SK-N-SH (cell line): ENCODE results near the gene ARMC9. TPM values are rescaled to one million over a fixed set of nuclear protein-coding genes. Genes with fewer than 3 reads are reported as not detected.

Experiments used
- CTCF ChIA-PET: fragments of 300-600, 350-600 bp; formaldehyde crosslinking; extraction: SDS; loops from one replicate; lab custom pipeline; 2021; lab: Yijun Ruan, JAX
- POLR2A ChIA-PET: fragments of 350-600 bp; sonication (Branson Sonifier 250); formaldehyde crosslinking; extraction: SDS; loops from one replicate; lab custom pipeline; 2020; ENCODE audit warnings: antibody characterized with exemption, inconsistent platforms; lab: Yijun Ruan, JAX
- DNase-seq: peaks from one replicate; pipeline ENCODE4 v3.0.0; 2012
- H2AFZ ChIP-seq: fragments of 200-600 bp; sonication (generic); 2 replicates; pipeline ENCODE4 v1.8.1; 2016; ENCODE audit warnings: antibody characterized with exemption, mild to moderate bottlenecking, low read depth
- H3F3A ChIP-seq: fragments of 200-600 bp; sonication (generic); replicated peaks from 2 replicates; pipeline ENCODE3; 2016; ENCODE audit warnings: antibody characterized with exemption, mild to moderate bottlenecking; ENCODE audit not compliant: insufficient read depth
- H3K27ac ChIP-seq, 2 experiments: fragments of 200-500 bp in 1 of 2; fragments of 200-600 bp in 1 of 2; sonication (Bioruptor generic) in 1 of 2; sonication (generic), shearing (Covaris generic) in 1 of 2; 2 replicates each; pipeline versions ENCODE4 v1.5.1 to v1.6.1; 2014 to 2016; ENCODE audit warnings: low read depth in 2 of 2, inconsistent platforms in 1 of 2, low read length in 1 of 2, mild to moderate bottlenecking in 1 of 2, mixed read lengths in 1 of 2
- H3K27me3 ChIP-seq: fragments of 200-600 bp; sonication (generic), shearing (Covaris generic); 2 replicates; pipeline ENCODE4 v1.6.1; 2016; ENCODE audit warnings: mixed run types; ENCODE audit not compliant: insufficient read depth
- H3K36me3 ChIP-seq, 2 experiments: fragments of 200-500 bp in 1 of 2; fragments of 200-600 bp in 1 of 2; sonication (Bioruptor generic) in 1 of 2; sonication (generic) in 1 of 2; replicated peaks in 1 of 2; 2 replicates each; pipeline versions ENCODE3 to v1.5.1; 2014 to 2016; ENCODE audit warnings: low read length in 1 of 2, mild to moderate bottlenecking in 1 of 2; ENCODE audit not compliant: insufficient read depth in 2 of 2, control insufficient read depth in 1 of 2
- H3K4me1 ChIP-seq, 2 experiments: fragments of 200-500 bp in 1 of 2; fragments of 200-600 bp in 1 of 2; sonication (Bioruptor generic) in 1 of 2; sonication (generic), shearing (Covaris generic) in 1 of 2; 2 replicates each; pipeline versions ENCODE4 v1.5.1 to v1.6.1; 2014 to 2016; ENCODE audit warnings: low read depth in 1 of 2, low read length in 1 of 2, mixed run types in 1 of 2; ENCODE audit not compliant: insufficient read depth in 2 of 2, control insufficient read depth in 1 of 2
- H3K4me2 ChIP-seq: fragments of 200-600 bp; sonication (generic), shearing (Covaris generic); 2 replicates; pipeline ENCODE4 v1.6.1; 2017; ENCODE audit warnings: mixed run types
- H3K4me3 ChIP-seq, 2 experiments: fragments of 200-500 bp in 1 of 2; fragments of 200-600 bp in 1 of 2; sonication (Bioruptor generic) in 1 of 2; sonication (generic), shearing (Covaris generic) in 1 of 2; 2 replicates each; pipeline versions ENCODE4 v1.5.1 to v1.8.1; 2014 to 2016; ENCODE audit warnings: low read depth in 2 of 2, inconsistent platforms in 1 of 2, low read length in 1 of 2, mild to moderate bottlenecking in 1 of 2, mixed read lengths in 1 of 2, moderate library complexity in 1 of 2
- H3K79me2 ChIP-seq: fragments of 200-600 bp; sonication (generic); 2 replicates; pipeline ENCODE4 v1.8.1; 2017; ENCODE audit warnings: mild to moderate bottlenecking; ENCODE audit not compliant: insufficient read depth
- H3K9ac ChIP-seq: fragments of 200-600 bp; sonication (generic); 2 replicates; pipeline ENCODE4 v1.6.1; 2017; ENCODE audit warnings: mixed run types
- H3K9me2 ChIP-seq: fragments of 200-600 bp; sonication (generic); 2 replicates; pipeline ENCODE4 v1.6.1; 2017; ENCODE audit warnings: mixed run types
- H3K9me3 ChIP-seq: fragments of 200-600 bp; sonication (generic); 2 replicates; pipeline ENCODE4 v1.6.1; 2017; ENCODE audit warnings: mixed run types, mild to moderate bottlenecking, moderate library complexity
- H4K20me1 ChIP-seq: fragments of 200-600 bp; sonication (generic); 2 replicates; pipeline ENCODE4 v1.6.1; 2017; ENCODE audit warnings: mild to moderate bottlenecking, mixed run types; ENCODE audit not compliant: insufficient read depth
- CTCF ChIP-seq: fragments of 200-600 bp; sonication (generic); IDR thresholded peaks from 2 replicates; pipeline ENCODE4 v1.6.1; 2017; ENCODE audit warnings: antibody characterized with exemption, mild to moderate bottlenecking, moderate library complexity
- ELF1 ChIP-seq: IDR thresholded peaks from 2 replicates; pipeline ENCODE4 v1.4.0; 2012
- EP300 ChIP-seq, 2 experiments: IDR thresholded peaks; 2 replicates each; pipeline versions ENCODE4 v1.4.0 to v1.6.1; 2012; ENCODE audit warnings: borderline replicate concordance in 1 of 2, low read depth in 1 of 2, low read length in 1 of 2
- EZH2phosphoT487 ChIP-seq: fragments of 200-600 bp; sonication (generic); IDR thresholded peaks from 2 replicates; pipeline ENCODE4 v1.6.1; 2017; ENCODE audit warnings: low read depth, mixed run types, mild to moderate bottlenecking, antibody characterized with exemption, moderate library complexity, borderline replicate concordance
- FOSL2 ChIP-seq: IDR thresholded peaks from 2 replicates; pipeline ENCODE4 v1.4.0; 2012; ENCODE audit warnings: low read depth, mild to moderate bottlenecking, moderate library complexity, borderline replicate concordance
- FOXM1 ChIP-seq: IDR thresholded peaks from 2 replicates; pipeline ENCODE4 v1.4.0; 2012; ENCODE audit warnings: low read depth, mild to moderate bottlenecking
- GABPA ChIP-seq: IDR thresholded peaks from 2 replicates; pipeline ENCODE4 v1.4.0; 2012; ENCODE audit warnings: low read depth, mild to moderate bottlenecking
- GATA2 ChIP-seq: sonication (generic); formaldehyde crosslinking; IDR thresholded peaks from 2 replicates; pipeline ENCODE4 v1.5.0; 2020; ENCODE audit warnings: mild to moderate bottlenecking, missing genetic modification reagents
- IRF3 ChIP-seq: fragments of 150-350 bp; IDR thresholded peaks from 2 replicates; pipeline ENCODE4 v1.6.1; 2016; ENCODE audit warnings: mild to moderate bottlenecking, low read depth, low read length
- MEF2A ChIP-seq: IDR thresholded peaks from 2 replicates; pipeline ENCODE4 v1.4.0; 2012; ENCODE audit warnings: low read depth, borderline replicate concordance
- NFIC ChIP-seq: IDR thresholded peaks from 2 replicates; pipeline ENCODE4 v1.4.0; 2012; ENCODE audit warnings: borderline replicate concordance
- NRF1 ChIP-seq: IDR thresholded peaks from 2 replicates; pipeline ENCODE4 v1.6.1; 2012; ENCODE audit warnings: low read depth, mild to moderate bottlenecking, low read length
- PBX3 ChIP-seq: IDR thresholded peaks from 2 replicates; pipeline ENCODE4; 2012
- POLR2AphosphoS5 ChIP-seq: IDR thresholded peaks from 2 replicates; pipeline ENCODE4 v1.6.1; 2012; ENCODE audit warnings: low read depth, low read length
- RCOR1 ChIP-seq: fragments of 150-350 bp; IDR thresholded peaks from 2 replicates; pipeline ENCODE4 v1.6.1; 2017; ENCODE audit warnings: antibody characterized with exemption, low read length
- REST ChIP-seq: IDR thresholded peaks from 2 replicates; pipeline ENCODE4 v1.6.1; 2012; ENCODE audit warnings: mild to moderate bottlenecking, low read depth, low read length, moderate library complexity
- RFX5 ChIP-seq: IDR thresholded peaks from 2 replicates; pipeline ENCODE4 v1.6.1; 2012; ENCODE audit warnings: mild to moderate bottlenecking, improper control_type of control experiment, low read length
- RXRA ChIP-seq: IDR thresholded peaks from 2 replicates; pipeline ENCODE4 v1.4.0; 2012; ENCODE audit warnings: low read depth, mild to moderate bottlenecking, borderline replicate concordance
- SIN3A ChIP-seq: IDR thresholded peaks from 2 replicates; pipeline ENCODE4 v1.6.1; 2012; ENCODE audit warnings: low read depth, mild to moderate bottlenecking, low read length, moderate library complexity, borderline replicate concordance
- TAF1 ChIP-seq: IDR thresholded peaks from 2 replicates; pipeline ENCODE4 v1.6.1; 2012; ENCODE audit warnings: low read depth, mild to moderate bottlenecking, low read length, moderate library complexity, borderline replicate concordance
- TCF12 ChIP-seq: IDR thresholded peaks from 2 replicates; pipeline ENCODE4 v1.4.0; 2012
- USF2 ChIP-seq: fragments of 150-350 bp; IDR thresholded peaks from 2 replicates; pipeline ENCODE4 v1.6.1; 2017; ENCODE audit warnings: antibody characterized with exemption, low read length, low read depth, borderline replicate concordance
- YY1 ChIP-seq: IDR thresholded peaks from 2 replicates; pipeline ENCODE4 v1.4.0; 2012; ENCODE audit warnings: low read depth, mild to moderate bottlenecking
- ZBTB33 ChIP-seq: IDR thresholded peaks from 2 replicates; pipeline ENCODE4 v1.4.0; 2012; ENCODE audit warnings: low read depth, borderline replicate concordance
- WGBS: methylation state at CpG from one replicate; pipeline ENCODE4 v1.1.6; 2017; ENCODE audit warnings: low lambda C conversion rate; 5-methylcytosine and 5-hydroxymethylcytosine counted together
- polyA plus RNA-seq, 3 experiments: library from polyadenylated mRNA; depleted of rRNA; stranded (reverse); fragments of >200 nt; gene quantifications; 2 replicates each; pipeline ENCODE4 v1.2.3, GENCODE V29; 2012

Gene ARMC9
- polyA plus RNA-seq, 1 of the 3 experiments (the other 2 are of a cell fraction), result 25.3 TPM

GRCh38 chr2:231347081-231347480, 148.7 kb downstream of the ARMC9 start:
- H3K9ac ChIP-seq, result no peak overlapping the region
- 76% methylated on average over 5 of the region's 5 CpGs for WGBS
- no peak for TF ChIP-seq FOXM1
- no peak for TF ChIP-seq FOSL2
- no peak for TF ChIP-seq TAF1
- TF ChIP-seq ELF1, result no peak
- TF ChIP-seq MEF2A, result no peak
- no peak for TF ChIP-seq TCF12
- TF ChIP-seq RXRA, result no peak
- TF ChIP-seq PBX3, result no peak
- no peak for TF ChIP-seq IRF3
- no peak for TF ChIP-seq ZBTB33
- no peak for TF ChIP-seq RFX5
- TF ChIP-seq NRF1, result no peak
- no peak for TF ChIP-seq CTCF
- peak; percentile 48; the same call in 1 of the 2 replicates for TF ChIP-seq GATA2 (CRISPR knock-in tag)
- TF ChIP-seq EZH2phosphoT487, result no peak
- TF ChIP-seq SIN3A, result no peak
- TF ChIP-seq RCOR1, result no peak
- no peak for TF ChIP-seq YY1
- TF ChIP-seq EP300 (IDR thresholded peaks at IDR 0.05; ENCODE audit: borderline replicate concordance in 1 of 2, low read depth in 1 of 2, low read length in 1 of 2), result peak in 1 of 2 experiments; percentile 52; a peak in 1 of 4 replicates
- TF ChIP-seq REST, result no peak
- no peak for TF ChIP-seq USF2
- TF ChIP-seq GABPA, result no peak
- no peak for TF ChIP-seq POLR2AphosphoS5
- TF ChIP-seq NFIC, result no peak

More at GRCh38 chr2:231347081-231347480, 148.7 kb downstream of the ARMC9 start:
- Histone ChIP-seq H3K27me3 (no peaks in the 10 kb centered on the region), H3K4me1 (peaks cover 0 to 11% of the 10 kb centered on the region in 2 experiments; a peak in 2 of 4 replicates), H3F3A (peaks cover 5% of the 10 kb centered on the region), H3K27ac (peak overlapping the region in 1 of 2 experiments; percentile 58; a peak in 2 of 4 replicates), H3K9me3 (no peaks in the 10 kb centered on the region), H3K4me2 (no peak overlapping the region), H3K9me2 (no peaks in the 10 kb centered on the region), H2AFZ (no peak overlapping the region), H3K79me2 (no peaks in the 10 kb centered on the region), H3K36me3 (peaks cover 3 to 6% of the 10 kb centered on the region in 2 experiments), H3K4me3 (no peak overlapping the region), H4K20me1 (no peaks in the 10 kb centered on the region)
- POLR2A ChIA-PET, result no interaction called here
- CTCF ChIA-PET, result interaction anchor here (0.9 to 1.8 kb wide), 3 partner anchors 9 to 65 kb away, joined by 3 to 7 read pairs (median 3); no protein-coding TSS in a partner anchor
- DNase-seq, result peak; percentile 68
